HAP-1 (cell line): ENCODE data around the gene XKR3.
A peak's percentile ranks its signal among the peaks of the same experiment; 100 is the strongest.
"Not testable (repeated sequence)": the region's sequence is repeated elsewhere in the genome, so short reads cannot be mapped to it uniquely, and the experiment has no call there.

Source experiments
- DNase-seq, 2 experiments: peaks; one replicate each; pipeline ENCODE4 v3.0.0-alpha.2; 2016 to 2020; ENCODE audit warnings: low spot score in 2 of 2
- H3K27me3 ChIP-seq: fragments of 250-450 bp; sonication (Bioruptor Pico); 2 replicates; pipeline ENCODE4 v1.5.1; 2020; ENCODE audit warnings: low read depth, mild to moderate bottlenecking, moderate library complexity
- H3K36me3 ChIP-seq: fragments of 250-450 bp; sonication (Bioruptor Pico); replicated peaks from 2 replicates; pipeline ENCODE4 v1.5.1; 2020; ENCODE audit warnings: mild to moderate bottlenecking
- H3K4me1 ChIP-seq: fragments of 250-450 bp; sonication (Bioruptor Pico); 2 replicates; pipeline ENCODE4 v1.5.1; 2020; ENCODE audit warnings: mild to moderate bottlenecking
- H3K4me3 ChIP-seq: fragments of 250-450 bp; sonication (Bioruptor Pico); 2 replicates; pipeline ENCODE4 v1.5.1; 2020; ENCODE audit warnings: mild to moderate bottlenecking, moderate library complexity
- H3K9me3 ChIP-seq: fragments of 250-450 bp; sonication (Bioruptor Pico); 2 replicates; pipeline ENCODE4 v1.5.1; 2020; ENCODE audit warnings: mild to moderate bottlenecking, moderate library complexity
- in situ Hi-C: fragments of 300-500 bp; cut with MboI; formaldehyde crosslinking; loops from 3 replicates; pipeline ENCODE4 v1.14.3; 2020; ENCODE audit warnings: low sequenced_read_pairs, inconsistent platforms, mixed read lengths

The XKR3 gene

GRCh38 chr22:16795504-16795903 lies 29.7 kb downstream of the XKR3 start:
- DNase-seq, H3K9me3 ChIP-seq, in situ Hi-C loops, H3K4me3 ChIP-seq, H3K4me1 ChIP-seq, H3K36me3 ChIP-seq, H3K27me3 ChIP-seq: not testable (repeated sequence)

DNA sequence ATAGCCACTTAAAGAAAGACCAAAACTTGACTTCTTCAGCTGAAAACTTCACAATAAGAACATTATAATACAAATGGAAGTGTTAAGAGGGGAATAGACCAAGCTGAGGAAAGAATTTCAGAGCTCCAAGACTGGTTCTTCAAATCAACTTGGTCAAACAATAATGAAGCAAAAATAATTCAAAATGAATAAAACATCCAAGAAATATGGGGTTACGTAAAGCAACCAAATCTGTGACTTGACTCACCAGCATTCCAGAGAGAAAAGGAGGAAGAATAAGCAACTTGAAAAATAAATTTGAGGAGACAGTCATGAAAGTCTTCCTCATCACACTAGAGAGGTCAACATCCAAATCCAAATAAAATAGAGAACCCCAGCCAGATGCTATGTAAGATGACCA lies 31.4 kb downstream of the XKR3 start:
- H3K4me3 ChIP-seq: no peak overlapping the region
- no peak for DNase-seq
- H3K27me3 ChIP-seq: no peaks in the 10 kb centered on the region
- no peaks in the 10 kb centered on the region for H3K36me3 ChIP-seq
- no peaks in the 10 kb centered on the region; the same call in 1 of the 2 replicates for H3K4me1 ChIP-seq
- in situ Hi-C loops: no loop called here
- no peaks in the 10 kb centered on the region for H3K9me3 ChIP-seq

GRCh38 chr22:16789860-16790493 lies 35.2 kb downstream of the XKR3 start:
- no peak for DNase-seq
- Histone ChIP-seq H3K27me3 (no peaks in the 10 kb centered on the region; the same call in 1 of the 2 replicates), H3K9me3 (no peaks in the 10 kb centered on the region), H3K36me3 (no peaks in the 10 kb centered on the region), H3K4me1 (no peaks in the 10 kb centered on the region; the same call in 1 of the 2 replicates), H3K4me3 (no peak overlapping the region)
- in situ Hi-C loops: no loop called here

- Histone ChIP-seq H3K9me3 (no peaks in the 10 kb centered on the region), H3K36me3 (no peaks in the 10 kb centered on the region), H3K27me3 (no peaks in the 10 kb centered on the region; the same call in 1 of the 2 replicates), H3K4me3 (no peak overlapping the region), H3K4me1 (no peaks in the 10 kb centered on the region)
- peak; percentile 28 to 33 for DNase-seq
- in situ Hi-C loops: no loop called here
Observed at GRCh38 chr22:16783930-16784354, 41.3 kb downstream of the XKR3 start.

DNA sequence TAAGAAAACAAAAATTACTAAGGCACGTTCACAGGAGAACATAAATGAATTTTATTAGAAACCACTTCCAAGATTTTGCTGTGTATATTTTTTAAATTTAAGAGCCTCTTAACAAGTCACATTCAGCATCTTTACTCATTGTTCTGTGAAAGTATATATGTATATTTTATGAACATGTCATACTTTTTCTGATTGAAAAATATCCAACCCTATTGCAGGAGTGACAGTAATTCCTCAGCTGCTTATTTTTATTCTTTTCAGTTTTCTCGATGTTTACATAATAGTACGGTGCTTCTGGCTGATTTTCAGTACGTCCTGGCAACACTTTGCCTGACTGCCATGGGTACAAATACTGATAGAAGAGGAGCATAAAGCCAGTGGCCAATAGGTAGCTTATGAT lies 41.8 kb downstream of the XKR3 start:
- in situ Hi-C loops: no loop called here
- Histone ChIP-seq H3K27me3 (no peaks in the 10 kb centered on the region; the same call in 1 of the 2 replicates), H3K4me3 (no peak overlapping the region), H3K4me1 (no peaks in the 10 kb centered on the region), H3K36me3 (no peaks in the 10 kb centered on the region), H3K9me3 (no peaks in the 10 kb centered on the region)
- DNase-seq: no peak

GRCh38 chr22:16781764-16782329 lies 43.4 kb downstream of the XKR3 start:
- H3K4me1 ChIP-seq: no peaks in the 10 kb centered on the region
- no peak for DNase-seq
- H3K4me3 ChIP-seq: no peak overlapping the region
- H3K9me3 ChIP-seq: no peaks in the 10 kb centered on the region
- no peaks in the 10 kb centered on the region for H3K36me3 ChIP-seq
- no peaks in the 10 kb centered on the region for H3K27me3 ChIP-seq
- in situ Hi-C loops: no loop called here

- Histone ChIP-seq H3K4me3 (no peak overlapping the region), H3K36me3 (no peaks in the 10 kb centered on the region), H3K9me3 (no peaks in the 10 kb centered on the region), H3K27me3 (no peaks in the 10 kb centered on the region), H3K4me1 (no peaks in the 10 kb centered on the region)
- DNase-seq: no peak
- in situ Hi-C loops: no loop called here
Observed at GRCh38 chr22:16781074-16781763, 44.0 kb downstream of the XKR3 start.

DNA sequence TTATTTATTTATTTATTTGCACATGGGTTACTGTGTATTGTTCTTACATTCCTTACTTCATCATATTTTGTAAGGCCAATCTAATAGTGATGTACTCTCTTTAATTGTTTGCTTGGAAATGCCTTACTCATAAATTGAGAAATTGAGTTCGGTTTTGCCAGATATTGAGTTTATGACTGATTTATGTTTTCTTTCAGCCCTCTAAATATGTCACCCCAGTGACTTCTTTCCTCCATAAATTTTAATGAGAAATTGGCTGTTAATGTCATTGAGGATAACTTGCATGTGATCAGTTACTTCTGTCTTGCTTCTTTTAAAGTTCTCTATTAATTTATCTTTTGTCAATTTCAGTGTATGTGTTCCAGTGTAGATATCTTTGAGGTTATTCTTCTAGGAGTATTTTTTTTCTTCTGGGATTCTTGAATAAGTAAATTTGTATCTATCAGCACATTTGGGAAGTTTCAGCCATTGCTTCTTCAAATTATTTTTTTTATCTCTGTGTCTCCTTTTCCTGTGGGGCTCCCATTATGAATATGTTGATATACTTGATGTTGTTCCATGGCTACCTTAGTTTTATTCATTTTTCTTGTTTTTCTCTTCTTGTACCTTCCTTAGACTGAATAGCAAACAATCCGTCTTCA lies 47.8 kb downstream of the XKR3 start:
- in situ Hi-C loops: no loop called here
- Histone ChIP-seq H3K36me3 (no peaks in the 10 kb centered on the region), H3K27me3 (no peaks in the 10 kb centered on the region), H3K4me1 (no peaks in the 10 kb centered on the region), H3K4me3 (no peak overlapping the region), H3K9me3 (no peaks in the 10 kb centered on the region)
- no peak for DNase-seq

DNA sequence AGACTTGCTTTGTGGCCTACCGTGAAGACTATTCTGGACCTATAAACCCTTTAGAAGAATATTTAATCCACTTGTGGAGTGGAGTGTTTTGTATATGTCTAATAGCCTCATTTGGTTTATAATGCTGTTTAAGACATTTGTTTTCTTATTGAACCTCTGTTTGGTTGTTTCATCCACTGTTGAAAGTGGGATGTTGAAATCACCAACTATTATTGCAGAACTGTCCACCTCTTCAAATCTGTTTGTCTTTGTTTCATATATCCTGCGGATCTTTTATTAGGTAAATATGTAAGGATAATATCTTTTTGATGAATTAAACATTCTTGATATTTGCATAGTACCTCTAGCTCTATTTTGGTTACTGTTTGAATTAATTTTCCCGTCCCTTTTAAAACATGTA lies 49.1 kb downstream of the XKR3 start:
- Histone ChIP-seq H3K4me1 (no peaks in the 10 kb centered on the region), H3K9me3 (no peaks in the 10 kb centered on the region), H3K27me3 (no peaks in the 10 kb centered on the region), H3K36me3 (no peaks in the 10 kb centered on the region), H3K4me3 (no peak overlapping the region)
- DNase-seq: peak in 1 of 2 experiments; percentile 60
- in situ Hi-C loops: no loop called here

GRCh38 chr22:16774911-16775500 lies 50.2 kb downstream of the XKR3 start:
- no peaks in the 10 kb centered on the region for H3K27me3 ChIP-seq
- H3K4me3 ChIP-seq: no peak overlapping the region
- no peaks in the 10 kb centered on the region for H3K9me3 ChIP-seq
- H3K36me3 ChIP-seq: no peaks in the 10 kb centered on the region
- DNase-seq: no peak
- no peaks in the 10 kb centered on the region for H3K4me1 ChIP-seq
- in situ Hi-C loops: no loop called here

DNA sequence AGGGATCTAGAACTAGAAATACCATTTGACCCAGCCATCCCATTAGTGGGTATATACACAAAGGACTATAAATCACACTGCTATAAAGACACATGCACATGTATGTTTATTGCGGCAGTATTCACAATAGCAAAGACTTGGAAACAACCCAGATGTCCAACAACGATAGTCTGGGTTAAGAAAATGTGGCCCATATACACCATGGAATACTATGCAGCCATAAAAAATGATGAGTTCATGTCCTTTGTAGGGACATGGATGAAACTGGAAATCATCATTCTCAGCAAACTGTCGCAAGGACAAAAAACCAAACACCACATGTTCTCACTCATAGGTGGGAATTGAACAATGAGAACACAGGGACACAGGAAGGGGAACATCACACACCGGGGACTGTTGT lies 53.6 kb downstream of the XKR3 start:
- H3K9me3 ChIP-seq, H3K27me3 ChIP-seq: not testable (repeated sequence)

GRCh38 chr22:16767927-16768326 lies 57.3 kb downstream of the XKR3 start:
- in situ Hi-C loops, H3K4me1 ChIP-seq, H3K9me3 ChIP-seq, H3K36me3 ChIP-seq, H3K27me3 ChIP-seq, H3K4me3 ChIP-seq, DNase-seq: not testable (repeated sequence)

More for the DNA sequence above, 53.6 kb downstream of the XKR3 start:
- DNase-seq, H3K4me3 ChIP-seq, H3K4me1 ChIP-seq, H3K36me3 ChIP-seq, in situ Hi-C loops: not testable (repeated sequence)

- H3K36me3 ChIP-seq, H3K27me3 ChIP-seq, H3K4me1 ChIP-seq, H3K9me3 ChIP-seq, H3K4me3 ChIP-seq, in situ Hi-C loops, DNase-seq: not testable (repeated sequence)
Observed at GRCh38 chr22:16762224-16762623, 63.0 kb downstream of the XKR3 start.

- DNase-seq, H3K9me3 ChIP-seq, H3K4me1 ChIP-seq, H3K36me3 ChIP-seq, H3K4me3 ChIP-seq, H3K27me3 ChIP-seq, in situ Hi-C loops: not testable (repeated sequence)
Observed at GRCh38 chr22:16760416-16760815, 64.8 kb downstream of the XKR3 start.
